HG03280 (cell line): ENCODE measurements around the gene DAB1.

ENCODE experiments used
- ATAC-seq: cut with Tn5 transposase; IDR thresholded peaks from one replicate; pipeline ENCODE4 v1.9.1; 2021; ENCODE audit warnings: mild to moderate bottlenecking, moderate library complexity; ENCODE audit not compliant: unreplicated experiment

Gene DAB1

GRCh38 chr1:57418971-57419370 lies 4.9 kb downstream of the DAB1 start:
- ATAC-seq = no peak

DNA sequence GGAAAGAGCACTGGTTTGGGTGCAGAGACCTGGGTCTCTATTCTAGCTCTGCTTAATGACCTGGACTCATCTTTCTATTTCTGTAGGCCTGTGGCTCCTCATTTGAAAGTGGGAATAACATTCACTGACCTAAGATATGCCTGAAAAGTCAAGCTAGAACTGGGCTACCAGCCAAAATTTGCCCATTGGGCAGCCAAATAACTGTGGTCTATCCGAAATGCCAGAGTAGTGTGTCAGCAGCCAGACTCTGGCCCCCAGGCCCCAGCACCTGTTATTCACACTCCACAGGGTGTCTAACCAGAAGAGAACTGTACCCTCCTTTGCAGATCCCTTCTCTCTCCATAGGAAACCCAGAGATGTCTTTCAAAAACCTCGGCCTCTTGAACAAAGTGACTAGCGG lies 12.6 kb downstream of the DAB1 start:
- no peak for ATAC-seq

DNA sequence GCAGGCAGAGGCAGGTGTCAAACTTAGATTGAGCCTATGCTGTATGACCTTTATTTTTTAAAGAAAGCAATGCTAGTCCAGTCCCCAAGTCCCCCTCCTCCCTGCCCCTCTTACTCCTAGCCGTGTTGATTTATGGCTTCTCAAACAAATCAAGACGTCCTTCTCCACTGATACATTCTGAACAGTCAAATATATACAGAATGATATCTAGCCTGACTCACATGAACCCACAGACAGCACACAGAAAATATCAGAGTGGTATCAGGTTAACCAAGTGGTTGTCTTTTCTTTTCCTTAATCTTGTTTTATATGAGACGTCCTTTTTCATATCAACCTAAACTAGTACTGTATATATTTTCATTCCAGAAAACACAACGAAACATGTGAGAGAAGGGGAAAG lies 13.4 kb downstream of the DAB1 start:
- no peak for ATAC-seq

GRCh38 chr1:57407928-57408327 lies 15.9 kb downstream of the DAB1 start:
- no peak for ATAC-seq

- no peak for ATAC-seq
These were observed 17.4 kb downstream of the DAB1 start for GRCh38 chr1:57406428-57406970.

GRCh38 chr1:57404884-57405283 lies 19.0 kb downstream of the DAB1 start:
- no peak for ATAC-seq

DNA sequence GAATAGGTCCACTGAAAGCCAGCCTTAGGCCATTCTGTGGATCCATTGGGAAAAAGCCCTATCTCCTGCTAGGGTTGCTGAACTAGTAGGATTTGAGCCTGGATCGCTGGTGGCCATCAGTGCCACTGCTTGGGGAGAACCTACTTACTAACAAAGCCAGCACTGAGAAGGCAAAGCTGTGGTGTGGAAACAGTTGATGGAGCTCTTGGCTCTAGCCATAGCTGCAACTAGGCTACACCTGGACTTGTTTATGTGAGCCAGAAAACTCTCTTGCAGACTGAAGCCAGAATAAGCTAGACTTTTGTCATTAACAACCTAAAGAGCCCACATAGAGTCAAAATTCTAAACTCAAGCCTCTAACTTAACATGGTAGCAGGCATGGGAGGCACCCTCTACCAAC lies 20.7 kb downstream of the DAB1 start:
- ATAC-seq = no peak

DNA sequence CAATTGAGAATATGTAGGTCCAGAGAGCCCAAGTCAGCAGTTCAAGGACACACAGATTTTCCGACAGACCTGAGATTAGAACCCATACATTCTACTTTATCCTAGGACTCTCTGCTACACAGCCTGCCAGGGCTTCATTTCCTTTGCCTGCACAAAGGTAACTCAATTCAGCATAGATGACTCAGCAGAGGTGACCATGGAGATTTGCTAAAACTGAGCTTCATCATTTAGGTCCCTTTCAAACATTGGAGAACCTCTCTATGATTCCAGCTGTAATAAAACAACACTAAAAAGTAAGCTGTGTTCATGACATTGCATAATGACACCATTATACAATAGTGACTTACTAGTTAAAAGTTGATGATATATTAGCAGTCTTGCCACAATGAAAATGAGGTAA lies 22.2 kb downstream of the DAB1 start:
- no peak for ATAC-seq

DNA sequence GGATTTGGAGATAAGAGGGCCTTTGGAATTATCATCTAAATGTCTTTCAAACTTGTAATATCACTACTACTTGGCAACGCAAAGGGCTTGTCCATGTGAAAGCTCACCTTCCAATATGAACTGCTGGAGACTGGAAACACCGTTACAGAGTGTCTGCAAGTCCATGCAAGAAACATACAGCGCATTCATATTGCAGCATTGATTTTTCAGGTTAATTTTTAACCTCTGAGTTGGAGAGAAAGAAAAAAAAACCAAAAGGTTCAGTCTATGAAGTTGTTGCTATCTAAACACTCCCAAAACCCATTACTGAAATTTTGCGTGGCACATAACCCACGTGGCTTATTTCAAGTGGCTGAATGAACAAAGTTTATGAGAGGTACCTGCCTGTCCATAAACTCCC lies 23.8 kb downstream of the DAB1 start:
- ATAC-seq = no peak

DNA sequence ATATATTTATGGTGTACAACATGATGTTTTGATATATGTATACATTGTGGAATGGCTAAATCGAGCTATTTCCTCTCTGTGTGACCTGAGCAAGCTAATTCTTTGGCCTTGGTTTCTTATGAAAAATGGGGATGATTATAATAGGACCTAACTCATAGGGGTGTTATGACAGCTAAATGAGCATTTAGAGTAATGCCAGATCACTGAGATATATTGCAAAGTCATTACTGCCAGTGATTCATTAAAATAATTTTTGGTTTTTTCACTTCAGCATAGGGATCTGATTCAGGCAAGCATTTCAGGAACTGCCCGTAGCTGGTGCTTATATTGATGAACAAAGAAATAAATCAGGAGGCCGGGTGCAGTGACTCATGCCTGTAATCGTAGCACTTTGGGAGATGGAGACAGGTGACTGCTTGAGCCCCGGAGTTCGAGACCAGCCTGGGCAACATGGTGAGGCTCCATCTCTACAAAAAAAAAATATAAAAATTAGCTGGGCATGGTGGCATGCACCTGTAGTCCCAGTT lies 30.7 kb downstream of the DAB1 start:
- ATAC-seq = no peak

GRCh38 chr1:57385336-57385735 lies 38.5 kb downstream of the DAB1 start:
- no peak for ATAC-seq

GRCh38 chr1:57384901-57385300 lies 39.0 kb downstream of the DAB1 start:
- ATAC-seq = no peak

- ATAC-seq = no peak
These were observed 39.6 kb downstream of the DAB1 start for GRCh38 chr1:57384284-57384683.

GRCh38 chr1:57381871-57382270 lies 42.0 kb downstream of the DAB1 start:
- ATAC-seq = no peak

DNA sequence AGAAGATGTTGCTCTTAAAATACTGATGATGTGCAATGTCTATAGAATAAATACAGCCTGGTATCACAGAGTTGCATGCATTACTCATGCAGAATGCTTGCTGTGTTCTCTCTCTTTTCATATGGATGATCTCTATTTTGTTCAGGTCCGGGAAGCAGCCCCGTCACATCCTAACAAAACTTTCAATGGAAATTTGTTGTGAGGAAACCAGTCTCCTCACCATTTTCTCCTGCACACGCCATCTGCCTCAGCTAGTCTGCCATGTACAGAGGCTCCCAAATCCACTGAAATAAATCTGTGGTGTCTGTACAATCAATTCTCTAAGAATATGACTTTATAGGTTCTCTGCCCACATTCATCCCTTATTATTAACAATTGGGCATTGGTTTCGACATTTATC lies 42.4 kb downstream of the DAB1 start:
- no peak for ATAC-seq

- ATAC-seq = no peak
These were observed 42.9 kb downstream of the DAB1 start for GRCh38 chr1:57380923-57381322.

DNA sequence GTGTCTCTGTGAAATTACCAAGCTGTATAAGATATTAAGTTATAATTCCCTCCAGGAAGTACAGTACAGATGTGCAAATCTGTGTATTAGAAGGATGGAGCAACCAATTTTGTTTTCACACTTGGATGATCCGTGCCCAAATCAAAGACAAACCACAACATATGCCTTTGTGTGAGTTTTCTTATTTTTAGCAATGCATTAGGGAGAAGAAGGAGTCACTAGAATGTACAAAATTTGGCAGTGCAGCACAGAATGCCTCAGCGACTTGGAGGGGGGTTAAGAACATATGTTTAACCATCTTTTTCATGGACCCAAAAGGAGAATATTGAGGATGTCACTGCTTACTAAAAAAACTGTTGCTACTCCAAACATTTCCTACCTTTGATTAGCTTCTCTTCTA lies 45.3 kb downstream of the DAB1 start:
- ATAC-seq = no peak

DNA sequence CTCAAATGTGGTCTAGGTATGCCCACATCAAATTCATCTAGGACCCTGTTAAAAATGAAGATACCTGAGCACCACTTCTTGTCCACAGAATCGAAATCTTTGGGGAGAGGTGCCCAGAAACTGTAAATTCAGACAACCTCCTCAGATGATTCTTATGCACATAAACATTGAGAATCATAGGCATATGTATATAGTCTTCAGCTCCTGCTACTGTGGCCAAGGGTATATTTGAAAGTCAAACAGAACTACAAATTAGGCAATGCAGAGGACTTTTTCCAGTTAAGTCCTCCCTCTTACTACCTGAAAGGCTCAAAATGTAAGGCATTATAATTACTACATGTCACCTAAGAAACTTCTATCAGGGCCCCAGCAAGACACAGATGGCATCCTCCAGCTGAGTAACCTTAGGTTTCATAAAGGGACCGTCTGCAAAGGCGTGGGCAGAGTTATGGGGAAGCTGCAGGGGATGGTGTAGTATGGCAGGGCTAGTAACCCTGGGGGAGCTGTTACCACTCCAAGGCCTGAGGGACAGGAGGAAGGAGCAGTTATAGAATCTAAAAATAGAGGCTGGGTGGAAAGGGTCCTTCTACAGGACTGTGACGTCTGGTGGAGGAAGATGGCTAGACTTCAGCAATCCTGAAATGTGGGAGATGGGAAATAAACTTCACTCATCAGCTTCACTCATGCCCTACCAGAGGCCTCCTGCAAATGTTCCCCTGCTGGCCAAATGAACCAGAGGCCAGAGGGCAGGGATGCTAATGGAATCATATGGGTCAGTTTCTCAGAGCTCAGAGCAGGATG lies 46.3 kb downstream of the DAB1 start:
- ATAC-seq = no peak

DNA sequence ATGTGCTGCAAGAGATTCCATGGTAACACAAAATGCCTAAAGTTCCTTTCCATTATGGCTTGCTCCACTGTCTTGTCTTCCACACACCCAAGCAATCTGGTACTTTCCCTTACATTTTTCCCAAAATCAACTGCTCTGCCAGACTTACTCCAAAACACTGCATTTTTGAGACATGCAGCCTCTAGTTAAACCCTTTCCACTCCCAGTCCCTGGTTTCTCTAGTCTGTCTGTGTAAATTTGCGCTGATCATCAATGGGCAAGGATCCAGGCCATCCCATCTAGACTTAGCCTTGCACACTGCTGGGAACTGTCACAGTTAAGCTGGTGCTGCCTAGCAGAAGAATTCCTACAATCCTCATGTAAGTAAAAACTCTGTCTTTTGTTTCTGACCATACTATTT lies 47.8 kb downstream of the DAB1 start:
- ATAC-seq = no peak

DNA sequence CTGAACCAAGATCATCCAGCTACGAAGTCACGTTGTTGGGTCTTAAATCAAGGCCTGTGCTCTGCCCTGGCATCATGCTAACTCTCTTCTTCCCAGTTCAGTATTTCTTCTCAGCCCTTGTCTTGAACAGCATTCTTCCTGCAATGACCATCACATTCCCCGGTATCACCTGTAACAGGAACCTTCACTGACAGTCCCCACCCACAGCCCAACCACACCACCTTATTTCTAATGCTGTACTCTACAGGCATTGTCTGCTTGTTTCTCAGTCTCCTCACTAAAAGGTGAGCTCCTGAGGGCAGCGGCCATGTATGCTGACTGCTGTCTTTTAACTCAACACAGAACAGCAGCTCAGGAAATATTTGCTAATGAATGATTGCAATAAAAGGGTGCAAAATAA lies 54.0 kb downstream of the DAB1 start:
- ATAC-seq = no peak

GRCh38 chr1:57367945-57368344 lies 55.9 kb downstream of the DAB1 start:
- no peak for ATAC-seq

DNA sequence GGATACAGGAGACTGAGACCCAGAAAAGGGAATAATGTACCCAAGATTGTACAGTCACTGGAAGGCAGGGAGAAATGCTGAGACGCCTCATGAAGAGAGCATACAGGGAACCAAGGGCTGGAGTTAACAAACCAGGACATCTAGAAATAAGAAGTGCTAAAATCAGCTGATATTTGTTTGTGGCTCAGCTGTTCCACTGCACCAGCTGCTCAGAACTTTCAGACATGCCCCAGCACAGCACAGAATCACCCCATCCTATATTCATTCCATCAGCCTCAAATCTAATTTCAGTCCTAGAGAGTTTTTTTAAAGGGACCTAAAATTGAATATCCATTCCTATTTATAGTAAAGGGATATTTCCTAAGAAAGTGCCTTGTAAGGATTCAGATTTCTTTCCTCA lies 60.2 kb downstream of the DAB1 start:
- no peak for ATAC-seq

DNA sequence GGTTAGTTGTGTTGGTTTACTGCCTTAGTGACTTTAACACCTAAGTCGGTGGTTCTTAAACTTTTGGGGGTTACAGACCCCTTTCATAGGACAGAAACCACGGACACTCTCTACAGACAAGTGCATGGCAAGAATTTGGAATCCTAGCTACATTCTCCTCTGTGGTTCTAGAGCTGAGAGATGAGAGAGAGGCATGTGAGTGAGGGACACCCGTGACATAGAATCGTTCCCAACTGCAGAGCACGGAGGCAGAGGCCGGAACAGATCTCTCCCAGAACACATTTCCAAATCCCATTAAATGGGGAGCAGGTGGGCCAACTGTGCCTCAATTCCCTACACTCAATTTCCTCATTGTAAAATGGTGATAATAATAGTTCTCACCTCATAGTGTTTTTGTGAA lies 60.7 kb downstream of the DAB1 start:
- ATAC-seq = no peak
